RWPE1 (cell line): ENCODE measurements around the gene OSBPL6.

ENCODE experiments used
- CTCF ChIA-PET: fragments of 350-600 bp; sonication (Branson Sonifier 250); formaldehyde crosslinking; extraction: SDS; loops from one replicate; lab custom pipeline; 2021; lab: Yijun Ruan, JAX
- POLR2A ChIA-PET: fragments of 400-600 bp; formaldehyde crosslinking; extraction: SDS; loops from one replicate; lab custom pipeline; 2020; ENCODE audit warnings: antibody characterized with exemption; ENCODE audit not compliant: low non-redundant PET; lab: Yijun Ruan, JAX
- DNase-seq: peaks from one replicate; pipeline ENCODE4 v3.0.0; 2012; ENCODE audit warnings: low spot score
- H3K27ac ChIP-seq: fragments of 450-650 bp; 2 replicates; pipeline ENCODE4 v1.5.1; 2017
- CTCF ChIP-seq: fragments of 450-650 bp; conservative IDR thresholded peaks from 2 replicates; pipeline ENCODE4 v1.5.1; 2017; ENCODE audit warnings: low read depth, mild to moderate bottlenecking

OSBPL6 gene

DNA sequence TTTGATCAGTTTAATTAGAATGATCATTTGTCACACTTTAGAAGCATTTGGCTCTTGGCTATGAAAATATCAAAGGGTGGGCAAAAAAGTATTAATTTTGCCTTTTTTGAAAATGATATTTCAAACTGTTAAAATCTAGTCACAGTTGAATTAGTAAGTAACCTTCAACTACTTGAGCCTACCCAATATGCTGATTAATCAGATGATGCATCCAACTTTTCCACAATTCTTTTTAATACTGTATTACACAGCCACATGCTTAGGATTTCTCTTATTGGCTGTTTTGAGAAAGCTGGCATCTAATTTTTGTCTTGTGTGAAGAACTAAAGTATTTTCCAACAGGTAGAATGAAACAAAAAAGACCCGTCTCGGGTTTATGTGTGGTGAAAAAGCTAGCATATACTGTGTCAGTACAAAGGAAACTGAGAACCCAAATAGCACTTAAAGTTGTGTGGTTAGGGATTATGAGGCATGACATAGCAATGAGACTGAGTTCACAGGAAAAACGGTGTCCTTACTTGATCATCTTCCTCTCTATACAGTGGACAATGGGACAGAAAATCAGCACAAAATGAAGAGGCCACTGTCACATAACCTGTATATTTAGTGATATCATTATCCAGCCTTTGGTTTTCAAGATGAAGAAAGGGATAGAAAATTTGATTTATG, 11.7 kb downstream of the OSBPL6 start:
- no peak for TF ChIP-seq CTCF
- CTCF ChIA-PET: no interaction called here
- DNase-seq: no peak
- no peak overlapping the region for H3K27ac ChIP-seq
- POLR2A ChIA-PET: no interaction called here

DNA sequence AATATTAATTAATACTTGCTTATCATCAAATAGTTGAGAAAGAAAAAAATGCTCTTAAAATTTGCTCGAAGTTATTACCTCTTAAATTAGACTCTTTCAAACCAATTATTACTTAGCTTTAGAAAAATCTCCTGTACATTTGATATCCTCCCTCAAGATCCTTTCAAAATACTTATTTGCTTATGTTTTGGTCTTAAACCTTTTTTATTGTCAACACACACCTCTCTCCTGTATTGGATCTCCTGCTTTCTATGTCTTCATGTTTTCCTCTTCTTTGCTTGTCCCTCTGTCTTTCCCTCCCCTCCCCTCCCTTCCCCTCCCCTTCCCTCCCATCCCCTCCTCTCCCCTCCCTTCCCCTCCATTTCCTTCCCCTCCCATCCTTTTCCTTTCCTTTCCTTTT, 14.0 kb downstream of the OSBPL6 start:
- CTCF ChIA-PET: interaction anchor here (0.8 to 1.2 kb wide), 2 partner anchors 13 to 260 kb away, joined by 4 to 5 read pairs; no protein-coding TSS in a partner anchor
- no peak overlapping the region for H3K27ac ChIP-seq
- POLR2A ChIA-PET: no interaction called here
- TF ChIP-seq CTCF: no peak
- DNase-seq: no peak

DNA sequence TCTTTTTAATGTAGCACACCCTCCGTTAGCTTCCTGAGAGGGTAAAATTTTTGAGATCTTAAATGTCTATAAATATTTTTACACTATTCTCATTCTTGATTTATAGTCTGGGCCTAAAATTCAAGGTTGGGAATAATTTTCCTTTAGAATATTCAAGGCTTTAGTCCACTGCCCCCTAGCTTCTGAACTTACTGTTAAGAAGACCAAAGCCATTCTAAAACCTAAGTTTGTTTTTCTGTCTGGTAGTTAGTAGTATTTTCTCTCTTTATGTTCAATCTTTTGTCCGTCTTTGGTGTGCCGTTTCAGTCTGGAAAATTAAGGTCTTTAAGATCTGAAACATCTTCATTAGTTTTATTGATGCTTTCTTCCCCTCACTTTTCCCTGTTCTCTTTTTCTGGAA, 14.5 kb downstream of the OSBPL6 start:
- no peak for DNase-seq
- ChIA-PET POLR2A (no interaction called here), CTCF (interaction anchor here (0.6 to 1.2 kb wide), 5 partner anchors 14 to 1337 kb away, joined by 3 to 5 read pairs (median 4); no protein-coding TSS in a partner anchor)
- TF ChIP-seq CTCF: no peak
- no peak overlapping the region for H3K27ac ChIP-seq

DNA sequence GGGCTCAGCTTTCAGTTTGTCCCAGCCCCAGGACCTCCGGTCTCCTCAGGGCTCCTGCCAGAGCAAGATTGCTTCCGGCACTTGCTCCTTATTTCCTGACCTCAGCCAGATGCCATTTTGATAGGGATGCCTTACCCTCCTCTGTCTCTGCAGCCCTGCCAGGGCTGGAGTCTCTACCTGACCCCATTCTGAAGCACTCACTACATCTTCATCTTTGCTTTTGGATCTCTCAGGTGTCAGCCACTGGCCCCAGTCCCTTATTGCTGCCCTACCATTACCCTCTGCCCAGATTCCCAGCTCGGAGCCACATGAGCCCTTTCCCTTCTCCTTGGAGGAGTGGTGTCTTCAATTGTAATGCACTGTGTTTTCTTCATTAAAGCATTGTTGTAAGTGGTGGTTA, 17.1 kb downstream of the OSBPL6 start:
- DNase-seq: no peak
- TF ChIP-seq CTCF: no peak
- CTCF ChIA-PET: no interaction called here
- no peak overlapping the region for H3K27ac ChIP-seq
- POLR2A ChIA-PET: no interaction called here

DNA sequence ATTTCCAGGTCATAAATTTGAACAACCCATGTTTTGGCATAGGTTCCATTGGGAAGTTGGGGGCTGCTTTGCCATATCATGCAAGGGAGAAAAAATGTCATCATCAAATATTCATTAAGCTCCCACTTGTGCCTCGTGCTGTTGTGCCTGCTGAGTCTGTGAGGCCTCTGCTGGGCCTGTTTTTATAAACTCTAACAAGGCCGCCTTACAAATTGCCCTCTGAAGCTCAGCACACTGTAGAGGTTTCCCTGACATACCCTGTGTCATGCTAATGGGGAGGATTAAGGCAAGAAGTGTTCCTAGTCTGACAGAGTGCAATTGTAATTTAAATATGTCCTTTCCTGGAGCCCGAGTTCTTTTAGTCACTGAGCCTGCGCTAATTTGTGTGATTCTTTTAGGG, 17.6 kb downstream of the OSBPL6 start:
- DNase-seq: no peak
- no peak overlapping the region for H3K27ac ChIP-seq
- ChIA-PET POLR2A (no interaction called here), CTCF (interaction anchor here (0.6 kb wide), 1 partner anchor 109 kb away, joined by 3 read pairs; no protein-coding TSS in a partner anchor)
- TF ChIP-seq CTCF: no peak

GRCh38 chr2:178213991-178214390, 19.7 kb downstream of the OSBPL6 start:
- no peak for TF ChIP-seq CTCF
- DNase-seq: no peak
- ChIA-PET POLR2A (no interaction called here), CTCF (no interaction called here)
- no peak overlapping the region for H3K27ac ChIP-seq
